SKM-1 (cell line): Measurements from ENCODE around the gene DCAF11.
A peak's percentile ranks its signal among the peaks of the same experiment; 100 is the strongest.
"Not testable (repeated sequence)": the region's sequence is repeated elsewhere in the genome, so short reads cannot be mapped to it uniquely, and the experiment has no call there.

ENCODE experiments used
- DNase-seq: peaks from one replicate; lab custom pipeline; 2025; ENCODE audit not compliant: unreplicated experiment; lab: John Stamatoyannopoulos, UW

DCAF11 gene

DNA sequence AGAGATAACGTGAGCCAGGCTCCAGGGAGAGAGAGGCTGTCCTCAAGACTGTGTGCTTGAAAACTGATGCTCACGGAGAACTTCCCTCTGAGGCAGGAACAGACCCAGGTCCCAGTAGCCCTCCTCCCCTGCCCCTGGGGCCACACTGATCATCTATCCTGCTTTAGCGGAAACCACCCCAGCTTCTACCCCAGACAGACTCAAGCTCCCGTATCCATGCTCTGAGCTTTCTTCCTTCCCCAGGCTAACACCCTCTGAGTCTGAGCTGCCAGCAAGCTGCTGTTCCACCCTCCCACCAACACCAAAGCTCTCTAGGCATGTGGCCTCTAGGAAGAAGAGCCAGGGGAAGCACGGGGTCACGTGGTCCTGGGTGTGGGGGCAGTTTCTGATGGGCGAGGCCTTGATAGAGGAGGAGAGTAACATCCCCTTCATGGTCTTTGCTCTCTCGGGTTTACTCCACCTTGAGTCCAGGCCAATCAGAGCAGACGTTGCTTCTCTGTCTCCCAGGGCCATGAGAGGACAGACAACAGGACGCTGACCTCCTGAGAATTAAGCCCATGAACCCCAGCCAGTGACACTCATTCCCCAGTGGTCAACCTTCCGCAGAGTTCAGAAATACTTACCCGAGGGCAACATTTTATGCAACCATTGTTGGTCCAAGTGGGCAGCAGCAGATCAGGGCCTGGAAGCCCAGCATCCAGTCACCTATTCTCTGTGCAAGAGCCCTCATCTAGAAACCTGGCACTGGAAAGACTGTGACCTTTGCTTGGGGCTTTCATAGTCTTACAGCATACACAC lies 19.1 kb upstream of the DCAF11 start:
- DNase-seq, result peak; percentile 6

DNA sequence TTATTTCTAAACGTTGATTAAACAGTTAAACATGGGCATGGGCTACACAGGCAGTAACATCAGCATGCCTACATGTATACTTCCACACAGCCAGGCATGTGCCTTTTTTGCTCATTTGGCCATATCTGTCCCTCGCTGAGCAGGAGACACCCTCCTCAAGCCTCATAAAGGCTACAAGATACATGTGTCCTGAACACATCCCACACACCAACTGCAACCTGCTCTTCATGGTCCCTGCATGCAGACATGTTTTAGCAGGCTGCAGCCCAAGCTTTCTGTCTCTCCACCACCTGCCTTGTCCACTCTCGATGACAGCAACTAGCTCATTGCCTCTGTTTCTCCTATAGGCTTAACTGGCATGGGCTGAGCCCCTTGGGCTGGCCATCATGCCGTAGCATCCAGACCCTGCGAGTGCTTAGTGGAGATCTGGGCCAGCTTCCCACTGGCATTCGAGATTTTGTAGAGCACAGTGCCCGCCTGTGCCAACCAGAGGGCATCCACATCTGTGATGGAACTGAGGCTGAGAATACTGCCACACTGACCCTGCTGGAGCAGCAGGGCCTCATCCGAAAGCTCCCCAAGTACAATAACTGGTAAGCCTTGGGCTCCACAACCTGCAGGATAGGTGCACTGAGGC lies 17.9 kb upstream of the DCAF11 start:
- no peak for DNase-seq

DNA sequence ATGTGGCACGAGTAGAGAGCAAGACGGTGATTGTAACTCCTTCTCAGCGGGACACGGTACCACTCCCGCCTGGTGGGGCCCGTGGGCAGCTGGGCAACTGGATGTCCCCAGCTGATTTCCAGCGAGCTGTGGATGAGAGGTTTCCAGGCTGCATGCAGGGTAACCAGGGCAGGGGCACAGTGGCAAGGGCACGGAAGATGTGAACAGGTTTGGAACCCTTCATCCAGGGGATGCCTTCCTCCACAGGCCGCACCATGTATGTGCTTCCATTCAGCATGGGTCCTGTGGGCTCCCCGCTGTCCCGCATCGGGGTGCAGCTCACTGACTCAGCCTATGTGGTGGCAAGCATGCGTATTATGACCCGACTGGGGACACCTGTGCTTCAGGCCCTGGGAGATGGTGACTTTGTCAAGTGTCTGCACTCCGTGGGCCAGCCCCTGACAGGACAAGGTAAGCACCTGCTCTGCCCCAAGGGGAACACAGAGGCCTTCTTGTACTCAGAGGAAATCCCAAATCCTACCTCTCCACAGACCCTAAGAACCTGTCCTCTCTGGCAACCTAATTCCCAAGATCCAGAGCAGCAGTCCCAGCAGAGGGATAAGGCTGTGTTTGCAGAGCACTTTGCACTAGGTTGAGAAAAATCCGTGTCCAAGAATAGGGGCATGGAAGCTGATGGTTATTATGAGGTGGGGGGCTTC lies 16.2 kb upstream of the DCAF11 start:
- DNase-seq, result no peak

DNA sequence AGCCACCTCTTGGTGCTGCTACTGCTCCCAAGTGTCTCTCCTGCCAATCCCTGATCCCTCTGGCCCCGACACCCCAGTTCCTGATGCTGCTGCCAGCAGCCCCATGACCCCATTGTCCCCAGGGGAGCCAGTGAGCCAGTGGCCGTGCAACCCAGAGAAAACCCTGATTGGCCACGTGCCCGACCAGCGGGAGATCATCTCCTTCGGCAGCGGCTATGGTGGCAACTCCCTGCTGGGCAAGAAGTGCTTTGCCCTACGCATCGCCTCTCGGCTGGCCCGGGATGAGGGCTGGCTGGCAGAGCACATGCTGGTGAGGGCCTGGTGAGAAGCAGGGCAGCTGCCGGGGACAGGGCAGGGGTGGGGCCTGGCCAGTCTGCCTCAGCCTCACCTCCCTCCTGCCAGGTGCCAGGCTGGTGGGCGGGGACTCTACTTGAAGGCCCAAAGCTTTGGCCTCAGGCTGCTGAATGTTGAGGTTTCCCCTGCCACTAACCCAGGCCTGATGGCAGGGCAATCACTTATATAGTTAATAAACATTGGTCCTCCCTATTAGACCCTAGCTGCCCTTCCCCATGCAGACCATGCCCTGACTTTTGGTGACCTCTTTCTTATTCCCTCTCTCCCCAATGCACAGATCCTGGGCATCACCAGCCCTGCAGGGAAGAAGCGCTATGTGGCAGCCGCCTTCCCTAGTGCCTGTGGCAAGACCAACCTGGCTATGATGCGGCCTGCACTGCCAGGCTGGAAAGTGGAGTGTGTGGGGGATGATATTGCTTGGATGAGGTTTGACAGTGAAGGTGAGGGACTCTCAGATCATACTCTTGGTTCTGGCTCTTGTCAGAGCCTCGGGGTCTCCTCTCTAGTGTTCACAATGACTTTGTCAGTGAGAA lies 15.4 kb upstream of the DCAF11 start:
- no peak for DNase-seq

DNA sequence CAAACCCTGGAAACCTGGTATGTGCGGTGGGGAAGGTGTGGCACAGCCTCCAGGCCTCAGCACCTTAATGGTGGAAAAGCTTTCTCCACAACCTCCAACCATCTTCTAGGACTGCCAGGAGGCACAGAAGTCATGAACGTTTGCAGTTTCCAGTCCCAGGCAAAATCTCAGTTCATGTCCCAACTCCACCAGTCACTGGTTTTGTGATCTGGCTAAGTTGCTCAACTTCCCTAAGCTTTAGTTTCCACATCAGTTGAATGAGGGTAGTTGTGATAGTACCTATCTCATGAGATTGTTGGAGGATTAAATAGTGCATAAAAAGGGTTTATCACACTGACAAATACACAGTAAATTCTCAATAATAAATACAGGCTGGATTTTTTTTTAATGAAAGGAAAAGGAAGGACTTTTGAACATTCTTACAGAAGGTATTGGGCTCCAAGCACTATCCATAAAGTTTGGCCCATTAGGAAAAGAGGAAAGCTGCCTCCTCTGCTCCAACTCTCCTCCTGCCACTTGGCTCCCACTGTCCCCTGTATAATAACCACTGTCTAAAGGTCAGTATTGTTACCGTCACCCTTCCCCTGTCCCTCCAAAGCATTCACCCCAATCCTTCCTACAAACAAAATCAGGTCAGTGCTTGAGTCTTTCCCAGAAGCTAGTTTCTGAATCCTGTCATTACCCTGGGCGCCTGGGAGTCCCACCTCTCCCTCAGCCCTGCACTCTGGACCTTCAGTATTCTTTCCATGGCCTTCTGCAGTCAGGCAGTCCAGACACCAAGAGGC lies 14.2 kb upstream of the DCAF11 start:
- no peak for DNase-seq

DNA sequence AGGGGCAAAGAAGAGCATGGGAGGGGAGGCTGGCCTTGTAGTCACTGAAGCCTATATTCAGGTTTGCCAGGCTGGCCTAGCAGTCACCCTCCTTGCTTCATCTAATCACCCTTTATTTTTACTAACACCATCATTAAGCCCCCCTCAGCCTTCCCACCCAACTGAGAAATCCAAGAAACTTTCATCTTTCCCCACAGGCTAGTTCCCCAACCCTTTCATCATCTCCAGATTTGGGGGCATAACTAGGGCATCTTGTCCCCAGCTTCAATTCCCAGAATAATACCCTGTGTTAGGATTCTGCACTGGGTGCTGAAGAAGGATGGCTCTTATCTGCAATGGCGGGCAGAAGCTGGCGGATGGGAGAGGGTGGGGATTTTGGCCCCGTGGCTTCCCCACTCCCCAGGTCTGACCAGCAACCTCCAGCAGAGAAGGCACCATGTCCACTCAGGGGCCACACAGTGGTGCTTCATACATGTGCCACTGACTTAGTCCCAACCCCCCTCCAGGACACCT lies 13.5 kb upstream of the DCAF11 start:
- no peak for DNase-seq

DNA sequence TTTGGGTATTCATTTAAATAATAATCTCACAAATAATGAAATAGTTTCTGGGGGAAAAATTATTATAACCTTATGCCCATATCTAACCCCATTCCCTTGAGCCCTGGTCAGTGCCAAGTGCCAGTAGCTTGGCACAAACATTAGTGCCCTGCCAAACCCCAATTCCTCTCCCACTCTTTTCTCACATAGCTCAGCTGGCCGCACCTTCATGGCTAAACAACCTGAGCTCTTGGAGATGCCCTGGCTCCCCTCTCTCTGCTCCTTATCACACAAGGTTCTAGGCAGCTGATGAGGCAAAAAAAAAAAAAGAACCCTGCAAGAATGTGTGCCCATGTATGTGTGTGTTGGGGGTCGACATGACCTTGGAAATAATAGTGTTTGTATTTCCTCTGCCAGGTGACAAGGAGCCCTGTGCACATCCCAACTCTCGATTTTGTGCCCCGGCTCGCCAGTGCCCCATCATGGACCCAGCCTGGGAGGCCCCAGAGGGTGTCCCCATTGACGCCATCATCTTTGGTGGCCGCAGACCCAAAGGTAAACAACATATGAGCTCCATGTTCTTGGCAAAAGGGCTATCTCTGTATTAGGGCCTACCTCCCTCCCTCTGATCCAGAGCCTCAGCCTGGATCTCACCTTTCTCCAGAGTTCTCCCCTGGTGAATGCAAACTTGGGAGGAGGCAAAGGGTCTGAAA lies 12.1 kb upstream of the DCAF11 start:
- DNase-seq, result no peak

DNA sequence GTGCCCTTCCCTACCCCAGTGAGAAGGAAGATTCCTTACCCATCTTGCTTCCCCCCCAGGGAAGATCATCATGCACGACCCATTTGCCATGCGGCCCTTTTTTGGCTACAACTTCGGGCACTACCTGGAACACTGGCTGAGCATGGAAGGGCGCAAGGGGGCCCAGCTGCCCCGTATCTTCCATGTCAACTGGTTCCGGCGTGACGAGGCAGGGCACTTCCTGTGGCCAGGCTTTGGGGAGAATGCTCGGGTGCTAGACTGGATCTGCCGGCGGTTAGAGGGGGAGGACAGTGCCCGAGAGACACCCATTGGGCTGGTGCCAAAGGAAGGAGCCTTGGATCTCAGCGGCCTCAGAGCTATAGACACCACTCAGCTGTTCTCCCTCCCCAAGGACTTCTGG lies 11.1 kb upstream of the DCAF11 start:
- DNase-seq, result no peak

DNA sequence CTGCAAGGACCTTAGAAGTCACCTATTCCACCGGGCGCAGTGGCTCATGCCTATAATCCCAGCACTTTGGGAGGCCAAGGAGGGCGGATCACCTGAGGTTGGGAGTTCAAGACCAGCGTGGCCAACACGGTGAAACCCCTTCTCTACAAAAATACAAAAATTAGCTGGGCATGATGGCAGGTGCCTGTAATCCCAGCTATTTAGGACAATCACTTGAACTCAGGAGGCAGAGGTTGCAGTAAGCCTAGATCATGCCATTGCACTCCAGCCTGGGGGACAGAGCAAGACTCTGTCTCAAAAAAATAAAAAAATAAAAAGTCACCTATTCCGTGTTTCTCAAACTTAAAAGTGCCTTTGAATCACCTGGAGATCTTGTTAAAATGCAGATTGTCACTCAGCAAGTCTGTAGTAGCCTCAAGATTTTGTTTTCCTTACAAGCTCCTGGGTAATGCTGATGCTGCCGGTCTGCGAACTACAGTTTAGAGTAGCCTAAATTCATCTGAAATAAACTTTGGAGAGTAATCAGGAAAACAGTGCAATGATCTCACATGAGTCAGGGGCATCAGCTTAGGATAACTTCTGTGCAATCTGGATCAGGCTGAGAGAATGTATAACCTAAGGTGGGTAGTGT lies 8.9 kb upstream of the DCAF11 start:
- not testable (repeated sequence) for DNase-seq

DNA sequence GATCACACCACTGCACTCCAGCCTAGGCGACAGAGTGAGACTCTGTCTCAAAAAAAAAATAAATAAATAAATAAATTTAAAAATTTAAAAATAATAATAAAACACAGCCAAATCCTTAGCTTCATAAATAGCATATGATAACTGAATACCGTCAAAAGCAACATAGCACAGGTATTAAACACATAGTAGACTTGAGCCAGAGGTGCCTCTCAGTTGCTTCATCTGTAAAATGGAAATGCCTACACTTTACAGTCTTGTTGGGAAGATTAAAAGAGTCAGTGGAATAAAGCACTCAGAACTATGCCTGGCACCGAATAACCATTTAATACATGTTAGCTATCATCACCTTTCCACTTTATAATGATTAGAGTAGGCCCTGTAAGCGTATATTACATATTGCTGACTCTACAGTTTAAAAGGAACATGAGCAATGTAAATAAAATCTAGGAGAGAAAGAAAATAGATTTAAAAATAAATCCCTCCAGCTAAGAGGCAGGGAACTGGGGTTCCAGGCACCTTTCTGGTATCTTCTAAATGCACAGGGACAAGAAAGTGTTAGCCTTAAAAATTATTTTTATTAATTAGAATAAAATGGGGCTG lies 7.8 kb upstream of the DCAF11 start:
- no peak for DNase-seq

DNA sequence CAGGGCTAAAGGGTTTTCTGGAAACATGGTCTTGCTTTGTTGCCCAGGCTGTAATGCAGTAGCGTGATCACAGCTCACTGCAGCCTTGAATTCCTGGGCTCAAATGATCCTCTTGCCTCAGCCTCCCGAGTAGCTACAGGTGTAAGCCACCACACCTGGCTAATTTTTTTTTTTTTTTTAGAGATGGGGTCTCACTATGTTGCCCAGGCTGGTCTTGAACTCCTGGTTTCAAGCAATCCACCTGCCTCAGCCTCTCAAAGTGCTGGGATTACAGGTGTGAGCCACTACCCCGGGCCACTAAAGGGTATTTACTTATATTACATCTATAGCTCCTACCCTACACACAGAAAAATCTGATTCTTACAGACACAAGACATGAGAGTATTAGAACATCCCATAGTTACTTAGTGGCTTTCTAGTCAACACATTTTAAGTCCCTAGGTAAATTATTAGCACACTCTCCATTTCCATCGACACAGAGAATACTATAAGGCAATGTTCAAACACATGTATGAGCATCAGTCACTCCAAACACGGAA lies 6.2 kb upstream of the DCAF11 start:
- DNase-seq, result no peak

DNA sequence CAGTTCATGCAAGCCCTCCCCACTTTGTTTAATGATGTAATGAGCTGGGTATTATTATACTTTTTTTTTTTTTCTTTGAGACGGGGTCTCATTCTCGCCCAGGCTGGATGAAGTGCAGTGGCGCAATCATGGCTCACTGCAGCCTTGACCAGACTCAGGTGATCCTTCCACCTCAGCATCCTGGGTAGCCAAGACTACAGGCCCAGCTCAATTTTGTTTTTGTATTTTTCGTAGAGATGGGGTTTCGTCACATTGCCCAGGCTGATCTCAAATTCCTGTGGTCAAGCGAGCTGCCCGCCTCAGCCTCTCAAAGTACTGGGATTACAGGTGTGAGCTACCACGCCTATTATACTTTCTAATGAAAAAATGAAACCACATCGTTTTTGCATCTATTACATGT lies 4.5 kb upstream of the DCAF11 start:
- DNase-seq, result no peak

DNA sequence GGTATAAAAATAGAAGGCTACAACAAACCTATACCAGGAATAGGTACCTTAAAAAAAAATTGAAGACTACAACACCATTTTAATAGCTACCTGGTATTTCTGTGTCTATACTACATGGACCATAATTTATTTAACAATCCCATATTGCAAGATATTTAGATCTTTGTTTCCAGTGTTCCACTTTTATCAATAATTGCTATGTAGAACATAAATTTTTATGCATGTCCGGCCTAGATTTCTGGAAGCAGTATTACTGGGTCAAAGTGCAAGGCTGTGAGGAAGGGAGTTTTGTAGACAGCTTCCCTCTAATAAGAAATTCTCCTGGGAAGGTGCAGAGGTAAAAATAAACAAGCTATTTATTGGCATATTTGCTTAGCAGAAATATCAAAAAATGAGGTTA lies 4.1 kb upstream of the DCAF11 start:
- DNase-seq, result no peak

DNA sequence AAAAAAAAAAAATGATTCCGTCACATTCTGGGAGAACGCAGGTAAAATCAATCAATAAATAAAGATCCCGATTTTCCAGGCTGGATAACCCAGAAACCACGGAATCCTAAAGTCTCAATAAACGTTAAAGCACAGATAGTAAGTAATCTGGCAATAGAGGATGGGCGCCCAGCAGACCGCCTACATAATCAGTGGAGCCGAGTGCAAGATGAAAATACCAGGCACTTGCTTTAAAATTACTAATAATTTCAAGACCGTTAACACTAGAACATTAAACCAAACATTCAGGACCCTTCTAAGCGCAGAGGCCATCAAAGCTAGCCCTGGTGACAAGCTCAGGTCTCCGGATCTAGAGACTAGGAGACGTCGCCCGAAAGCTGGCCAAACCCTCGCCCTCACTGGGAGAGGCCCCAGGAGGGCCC lies 1.2 kb upstream of the DCAF11 start:
- DNase-seq, result no peak

DNA sequence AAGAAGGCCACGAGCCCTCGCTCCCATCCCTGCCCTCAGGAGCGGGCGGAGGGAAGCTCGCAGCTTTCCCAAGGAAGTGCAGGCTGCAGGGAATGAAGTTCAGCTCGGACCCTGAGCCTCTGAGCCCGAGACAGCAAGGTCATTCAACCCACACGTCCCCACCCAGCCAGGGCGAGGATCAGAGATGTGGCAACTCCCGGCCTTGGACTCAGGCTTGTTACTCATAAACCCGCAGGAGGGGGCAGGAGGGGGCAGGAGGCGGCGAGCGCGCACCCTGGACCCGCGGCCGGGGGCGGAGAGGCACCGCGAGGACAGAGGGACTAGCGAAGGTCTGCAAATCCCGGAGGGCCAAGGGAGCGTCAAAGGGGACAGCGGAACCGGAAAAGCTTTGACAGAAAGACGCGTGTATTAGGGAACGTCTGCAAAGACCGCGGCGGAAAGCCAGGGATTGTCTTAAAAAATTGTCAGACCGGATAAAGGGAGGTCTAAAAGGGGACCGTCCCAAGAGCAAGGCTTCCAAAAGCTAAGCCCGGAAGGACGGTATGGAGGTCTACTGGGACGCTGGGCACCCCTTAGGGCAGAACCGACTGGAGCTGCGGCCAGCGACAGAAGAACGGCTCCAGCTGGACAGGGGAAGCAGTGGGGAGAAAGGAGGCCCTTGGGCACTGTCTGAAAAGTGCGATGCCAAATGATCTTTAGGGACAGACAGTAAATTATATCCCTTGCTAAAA lies 611 bp upstream of the DCAF11 start:
- peak; percentile 51 for DNase-seq

DNA sequence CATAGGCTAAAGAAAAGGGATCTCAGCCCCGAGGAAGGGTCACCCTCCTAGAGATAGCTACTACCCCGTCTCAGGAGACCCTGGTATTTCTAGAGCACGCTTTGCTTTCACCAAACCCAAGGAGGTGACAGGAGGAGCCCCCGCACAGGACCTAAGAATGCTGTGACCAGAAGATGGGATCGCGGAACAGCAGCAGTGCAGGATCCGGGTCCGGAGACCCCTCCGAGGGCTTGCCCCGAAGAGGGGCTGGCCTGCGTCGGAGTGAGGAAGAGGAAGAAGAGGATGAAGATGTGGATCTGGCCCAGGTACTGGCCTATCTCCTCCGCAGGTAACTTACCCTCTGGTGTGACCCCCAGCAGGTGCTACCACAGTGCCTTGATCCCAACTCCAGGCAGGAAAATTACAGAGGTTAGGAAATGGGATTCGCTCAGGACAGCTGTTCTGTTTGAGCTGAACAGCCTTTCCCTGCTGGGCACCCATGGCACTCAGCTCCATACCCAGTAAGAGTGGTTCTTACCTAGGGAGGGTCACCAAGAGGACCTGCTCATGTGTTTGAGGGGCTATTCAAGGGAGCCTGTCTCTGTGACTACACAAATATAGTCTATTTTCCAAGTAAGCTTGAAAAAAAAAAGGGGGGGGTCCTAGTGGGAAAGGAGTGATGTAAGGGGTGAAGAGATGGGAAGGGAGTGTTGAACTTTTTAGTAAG lies 998 bp downstream of the DCAF11 start:
- no peak for DNase-seq

DNA sequence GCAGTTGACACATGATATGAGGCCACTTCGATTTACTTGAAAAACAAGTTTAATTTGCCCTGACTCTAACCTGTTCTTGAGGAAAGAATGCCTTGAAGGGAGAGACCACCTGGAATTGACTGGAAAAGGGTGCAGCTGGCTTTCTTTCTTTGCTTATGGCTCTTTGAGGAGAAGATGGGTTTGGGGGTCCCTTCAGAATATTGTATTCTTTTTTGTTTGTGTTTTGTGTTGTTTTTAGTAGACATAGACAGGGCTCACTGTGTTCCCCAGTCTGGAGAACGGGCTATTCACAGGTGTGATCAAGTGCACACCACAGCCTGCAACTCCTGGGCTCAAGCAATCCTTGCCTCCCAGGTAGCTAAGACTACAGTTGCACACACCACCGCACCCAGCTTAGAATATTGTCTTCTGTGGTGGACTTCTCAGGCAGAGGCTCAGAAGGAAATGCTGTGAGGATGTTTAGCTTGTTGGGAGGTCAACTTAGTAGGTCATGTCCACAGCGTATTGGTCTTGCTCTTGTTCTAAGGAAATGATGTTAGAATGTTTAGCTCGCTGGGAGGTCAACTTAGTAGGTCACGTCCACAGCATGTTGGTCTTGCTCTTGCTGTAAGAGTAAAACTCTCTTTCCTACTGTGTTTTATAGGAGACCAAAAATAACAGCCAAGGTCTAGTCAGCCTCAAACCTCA lies 1.7 kb downstream of the DCAF11 start:
- no peak for DNase-seq
